Stimulated activated effector memory CD8-positive, alpha-beta T cell treated with anti-CD3 and anti-CD28 coated beads, Interleukin-12 subunit alpha, Interleukin-12 subunit beta, amount 100 ng/mL, for 72 hours (primary cell): ENCODE measurements around the gene RARS2.

Source experiments
- ATAC-seq: fragments of 150-1000 bp; cut with Tn5 transposase; 2 replicates; pipeline ENCODE4 v1.10.0; 2021
- DNase-seq, 2 donors: peaks; one replicate each; pipeline ENCODE4 v3.0.0; 2021 to 2022; ENCODE audit warnings: low spot score in 2 of 2
- H3K27ac Mint-ChIP-seq: one replicate; pipeline ENCODE4 v1.8.0; 2022; ENCODE audit warnings: mild to moderate bottlenecking, mixed read lengths
- H3K36me3 Mint-ChIP-seq: one replicate; pipeline ENCODE4 v1.8.0; 2022; ENCODE audit warnings: mild to moderate bottlenecking, mixed read lengths
- H3K4me1 Mint-ChIP-seq: one replicate; pipeline ENCODE4 v1.8.0; 2022; ENCODE audit warnings: mixed read lengths
- H3K4me3 Mint-ChIP-seq: one replicate; pipeline ENCODE4 v1.8.0; 2022; ENCODE audit warnings: mild to moderate bottlenecking, mixed read lengths
- H3K9me3 Mint-ChIP-seq: one replicate; pipeline ENCODE4 v1.8.0; 2022; ENCODE audit warnings: mixed read lengths

RARS2 gene

GRCh38 chr6:87544474-87544735 lies 45.4 kb downstream of the RARS2 start:
- ATAC-seq (no peak), DNase-seq (no peak)
- H3K4me1 Mint-ChIP-seq: no peaks in the 10 kb centered on the region
- H3K36me3 Mint-ChIP-seq: peaks cover 83% of the 10 kb centered on the region
- H3K4me3 Mint-ChIP-seq: no peak overlapping the region
- H3K27ac Mint-ChIP-seq: no peak overlapping the region
- H3K9me3 Mint-ChIP-seq: peaks cover under 1% of the 10 kb centered on the region

DNA sequence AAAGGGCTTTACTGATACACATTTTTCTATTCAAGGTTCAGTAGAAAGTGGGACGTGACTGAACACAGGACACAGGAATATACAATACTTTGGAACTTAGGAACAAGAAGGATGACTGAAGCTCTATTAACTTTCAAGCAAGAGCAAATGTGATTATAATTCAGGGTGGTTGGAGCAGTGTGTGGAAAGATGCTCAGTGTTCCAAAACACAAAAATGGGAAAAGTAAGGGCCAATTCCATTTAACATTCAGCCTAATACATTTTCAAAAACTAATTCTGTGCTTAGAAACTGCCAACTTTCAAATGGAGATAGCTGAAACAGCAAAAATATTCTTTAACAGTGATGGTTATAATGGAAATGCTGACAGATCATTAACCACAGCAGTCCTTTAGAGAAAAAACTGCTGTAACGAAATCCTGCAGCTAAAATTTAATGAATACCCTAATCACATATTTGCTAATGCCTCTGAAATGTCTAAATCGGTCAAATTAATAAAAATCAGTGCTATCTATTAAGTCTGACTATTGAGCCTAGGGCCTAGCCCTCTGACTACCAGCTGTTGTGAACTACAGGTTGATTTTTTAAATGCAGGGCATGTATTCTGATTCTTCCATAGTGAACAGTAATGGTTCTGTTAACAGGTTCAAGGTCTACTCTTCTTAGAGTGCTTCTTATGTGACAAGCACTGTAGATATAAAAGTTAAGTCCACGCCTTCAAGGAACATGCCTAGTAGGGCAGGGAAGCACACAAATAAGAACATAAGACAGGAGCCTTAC lies 45.9 kb downstream of the RARS2 start:
- peaks cover 3% of the 10 kb centered on the region for H3K9me3 Mint-ChIP-seq
- ATAC-seq (no peak), DNase-seq (no peak)
- H3K36me3 Mint-ChIP-seq: peaks cover 81% of the 10 kb centered on the region
- no peaks in the 10 kb centered on the region for H3K4me1 Mint-ChIP-seq
- no peak overlapping the region for H3K4me3 Mint-ChIP-seq
- H3K27ac Mint-ChIP-seq: no peak overlapping the region

GRCh38 chr6:87541744-87542143 lies 48.0 kb downstream of the RARS2 start:
- no peaks in the 10 kb centered on the region for H3K4me1 Mint-ChIP-seq
- H3K9me3 Mint-ChIP-seq: peaks cover 3% of the 10 kb centered on the region
- H3K36me3 Mint-ChIP-seq: peaks cover 77% of the 10 kb centered on the region
- no peak overlapping the region for H3K4me3 Mint-ChIP-seq
- DNase-seq: no peak
- ATAC-seq: no peak
- H3K27ac Mint-ChIP-seq: no peak overlapping the region

- H3K9me3 Mint-ChIP-seq: peaks cover 3% of the 10 kb centered on the region
- DNase-seq (no peak), ATAC-seq (no peak)
- peaks cover 75% of the 10 kb centered on the region for H3K36me3 Mint-ChIP-seq
- H3K4me1 Mint-ChIP-seq: no peaks in the 10 kb centered on the region
- H3K4me3 Mint-ChIP-seq: no peak overlapping the region
- H3K27ac Mint-ChIP-seq: no peak overlapping the region
Observed at GRCh38 chr6:87541041-87541440, 48.7 kb downstream of the RARS2 start.

GRCh38 chr6:87540539-87540938 lies 49.2 kb downstream of the RARS2 start:
- H3K9me3 Mint-ChIP-seq: peaks cover 3% of the 10 kb centered on the region
- peaks cover 70% of the 10 kb centered on the region for H3K36me3 Mint-ChIP-seq
- no peak overlapping the region for H3K4me3 Mint-ChIP-seq
- no peaks in the 10 kb centered on the region for H3K4me1 Mint-ChIP-seq
- no peak for DNase-seq
- no peak overlapping the region for H3K27ac Mint-ChIP-seq
- ATAC-seq: no peak

DNA sequence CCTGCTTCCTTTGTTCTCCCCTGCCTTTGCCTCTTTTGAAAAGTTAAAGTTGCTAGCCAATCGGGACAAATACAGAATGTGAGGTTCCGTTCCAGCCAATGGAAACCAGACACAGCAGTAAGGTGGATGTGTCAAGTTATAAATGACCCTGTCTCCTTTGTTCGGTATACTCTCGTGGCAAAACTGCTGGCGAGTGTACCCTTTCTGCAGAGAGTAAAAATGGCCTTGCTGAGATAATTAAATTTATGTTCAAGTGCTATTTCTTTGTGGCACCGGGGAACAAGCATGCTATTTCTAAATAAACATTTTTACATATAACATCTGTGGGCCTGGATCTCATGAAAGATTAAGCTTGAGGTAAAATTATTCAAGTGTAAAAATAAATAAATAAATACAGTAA lies 50.2 kb downstream of the RARS2 start:
- Mint-ChIP-seq H3K36me3 (peaks cover 64% of the 10 kb centered on the region), H3K27ac (no peak overlapping the region), H3K9me3 (peaks cover 3% of the 10 kb centered on the region), H3K4me3 (no peak overlapping the region), H3K4me1 (peaks cover 2% of the 10 kb centered on the region)
- ATAC-seq (no peak), DNase-seq (no peak)

DNA sequence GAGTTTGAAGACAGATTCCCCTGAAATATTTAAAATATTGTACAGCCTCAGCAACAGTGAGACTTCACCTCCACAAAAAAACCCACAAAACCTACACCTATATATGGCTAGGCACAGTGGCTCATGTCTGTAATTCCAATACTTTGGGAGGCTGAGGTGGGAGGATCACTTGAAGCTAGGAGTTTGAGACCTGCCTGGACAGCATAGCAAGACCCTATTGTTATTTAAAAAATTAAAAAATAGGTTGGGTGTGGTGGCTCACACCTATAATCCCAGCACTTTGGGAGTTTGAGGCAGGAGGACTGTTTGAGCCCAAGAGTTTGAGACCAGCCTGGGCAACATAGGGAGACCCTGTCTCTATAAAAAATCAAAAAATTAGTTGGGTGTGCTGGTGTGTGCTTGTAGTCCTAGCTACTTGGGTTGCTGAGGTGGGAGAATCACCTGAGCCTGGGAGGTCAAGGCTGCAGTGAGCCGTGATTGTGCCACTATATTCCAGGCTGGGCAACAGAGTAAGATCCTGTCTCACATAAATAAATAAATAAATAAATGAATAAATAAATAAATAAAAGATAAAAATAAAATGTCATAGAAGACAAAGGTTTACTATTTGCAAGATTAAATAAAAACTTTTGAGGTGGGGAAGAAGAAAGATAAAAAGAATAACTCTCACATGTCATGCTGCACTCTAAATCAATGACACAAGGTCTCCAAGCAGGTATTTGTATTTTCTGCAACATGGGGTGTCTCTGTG lies 51.1 kb downstream of the RARS2 start:
- no peak for DNase-seq
- no peak for ATAC-seq
- Mint-ChIP-seq H3K36me3 (peaks cover 56% of the 10 kb centered on the region), H3K4me3 (no peak overlapping the region), H3K9me3 (peaks cover 3% of the 10 kb centered on the region), H3K4me1 (peaks cover 6% of the 10 kb centered on the region), H3K27ac (no peak overlapping the region)

- Mint-ChIP-seq H3K36me3 (peaks cover 34% of the 10 kb centered on the region), H3K27ac (no peak overlapping the region), H3K4me1 (peaks cover 12% of the 10 kb centered on the region)
Observed at GRCh38 chr6:87534377-87535047, 55.3 kb downstream of the RARS2 start.

DNA sequence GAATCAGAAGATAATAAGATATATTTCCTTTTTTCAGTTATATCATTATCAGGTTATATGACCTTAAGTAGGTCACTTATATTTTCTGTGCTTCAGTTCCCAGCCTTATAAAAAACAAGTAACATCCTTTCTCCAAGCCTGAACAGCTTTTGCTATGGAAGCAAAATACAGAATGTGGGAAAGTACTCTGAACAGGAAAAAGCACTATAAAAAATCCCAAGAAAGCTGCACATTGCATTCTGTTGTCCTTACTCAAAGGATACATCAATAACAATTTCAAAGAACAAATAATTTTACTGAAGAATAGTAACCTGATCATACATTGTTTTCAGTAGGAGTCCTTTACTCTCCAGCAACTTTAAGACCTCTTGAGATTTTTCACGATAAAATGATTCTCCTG lies 60.6 kb downstream of the RARS2 start:
- ATAC-seq (no peak), DNase-seq (no peak)
- Mint-ChIP-seq H3K36me3 (peaks cover 71% of the 10 kb centered on the region), H3K4me3 (no peak overlapping the region), H3K27ac (peak overlapping the region; percentile 74), H3K9me3 (no peaks in the 10 kb centered on the region), H3K4me1 (peaks cover 16% of the 10 kb centered on the region)

More at GRCh38 chr6:87534377-87535047, 55.3 kb downstream of the RARS2 start:
- Mint-ChIP-seq H3K4me3 (no peak overlapping the region), H3K9me3 (peaks cover 3% of the 10 kb centered on the region)
- no peak for ATAC-seq
- DNase-seq: no peak

DNA sequence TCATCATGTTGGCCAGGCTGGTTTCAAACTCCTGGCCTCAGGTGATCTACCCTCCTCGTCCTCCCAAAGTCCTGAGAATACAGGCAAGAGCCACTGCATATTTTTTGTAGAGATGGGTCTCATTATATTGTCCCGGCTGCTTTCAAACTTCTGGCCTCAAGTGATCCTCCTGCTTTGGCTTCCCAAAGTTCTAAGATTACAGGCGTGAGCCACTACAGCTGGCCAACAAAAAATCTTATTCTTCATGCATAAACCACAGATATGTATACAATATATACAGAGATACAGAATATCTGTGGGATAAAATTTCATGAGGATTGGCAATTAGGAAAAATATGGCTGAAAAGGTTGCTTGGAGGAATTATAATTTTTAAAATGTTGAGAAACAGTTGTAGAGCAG lies 67.1 kb downstream of the RARS2 start:
- Mint-ChIP-seq H3K4me1 (peaks cover 6% of the 10 kb centered on the region), H3K4me3 (no peak overlapping the region), H3K27ac (no peak overlapping the region), H3K9me3 (no peaks in the 10 kb centered on the region), H3K36me3 (peaks cover 78% of the 10 kb centered on the region)
- DNase-seq (no peak), ATAC-seq (no peak)

GRCh38 chr6:87518453-87518852 lies 71.3 kb downstream of the RARS2 start:
- no peak overlapping the region for H3K4me3 Mint-ChIP-seq
- no peaks in the 10 kb centered on the region for H3K9me3 Mint-ChIP-seq
- H3K27ac Mint-ChIP-seq: no peak overlapping the region
- no peak for ATAC-seq
- DNase-seq: no peak
- H3K36me3 Mint-ChIP-seq: peaks cover 84% of the 10 kb centered on the region
- peaks cover 5% of the 10 kb centered on the region for H3K4me1 Mint-ChIP-seq

DNA sequence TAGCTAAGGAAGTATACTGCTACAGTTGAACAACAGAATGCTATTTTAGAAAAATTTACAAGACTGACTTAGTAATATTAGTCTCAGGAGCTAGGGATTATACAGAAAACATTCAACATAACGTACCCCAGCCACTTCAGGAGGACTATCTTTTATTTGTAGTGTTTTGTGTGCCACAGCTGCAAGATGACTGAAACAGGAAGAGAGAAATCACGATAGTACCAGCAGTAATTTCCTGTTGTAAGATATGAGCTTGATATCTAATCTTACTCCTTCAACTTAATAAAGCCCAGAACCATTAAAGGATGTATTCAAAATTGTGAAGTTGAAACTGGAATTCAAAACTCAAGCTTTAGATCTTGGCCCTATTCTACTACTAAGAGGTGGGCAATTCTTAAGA lies 75.0 kb downstream of the RARS2 start:
- Mint-ChIP-seq H3K4me3 (no peak overlapping the region), H3K36me3 (peaks cover 93% of the 10 kb centered on the region)
- no peak for ATAC-seq

DNA sequence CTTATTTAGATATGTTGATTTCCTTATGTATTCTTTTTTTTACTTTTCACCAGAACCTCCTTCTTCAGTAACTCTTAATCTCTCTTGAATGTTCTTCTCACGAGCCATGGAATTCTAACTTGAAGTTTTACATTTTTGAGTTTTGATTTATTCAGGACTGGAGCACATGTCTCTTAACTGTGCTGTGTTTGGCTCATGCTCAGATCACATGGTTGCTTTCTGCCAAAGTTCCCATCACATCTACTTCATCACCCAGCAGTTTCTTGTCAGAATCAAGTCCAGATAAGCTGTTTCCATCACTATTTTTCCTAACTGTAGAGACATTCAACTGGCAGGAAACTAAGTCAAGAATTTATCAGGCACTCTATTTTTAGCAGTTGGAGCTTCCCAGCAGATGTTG lies 85.3 kb downstream of the RARS2 start:
- DNase-seq: no peak
- no peaks in the 10 kb centered on the region for H3K9me3 Mint-ChIP-seq
- no peak overlapping the region for H3K4me3 Mint-ChIP-seq
- no peaks in the 10 kb centered on the region for H3K4me1 Mint-ChIP-seq
- peaks cover 38% of the 10 kb centered on the region for H3K36me3 Mint-ChIP-seq
- peak overlapping the region; percentile 24 for H3K27ac Mint-ChIP-seq
- no peak for ATAC-seq

More for the DNA sequence above, 75.0 kb downstream of the RARS2 start:
- peak overlapping the region; percentile 68 for H3K27ac Mint-ChIP-seq
- DNase-seq: no peak
- no peaks in the 10 kb centered on the region for H3K9me3 Mint-ChIP-seq
- H3K4me1 Mint-ChIP-seq: peaks cover 5% of the 10 kb centered on the region

- no peaks in the 10 kb centered on the region for H3K9me3 Mint-ChIP-seq
- peak overlapping the region; percentile 6 for H3K27ac Mint-ChIP-seq
- H3K36me3 Mint-ChIP-seq: peaks cover 38% of the 10 kb centered on the region
- DNase-seq (no peak), ATAC-seq (no peak)
- no peaks in the 10 kb centered on the region for H3K4me1 Mint-ChIP-seq
- no peak overlapping the region for H3K4me3 Mint-ChIP-seq
Observed at GRCh38 chr6:87501809-87502572, 87.8 kb downstream of the RARS2 start.

DNA sequence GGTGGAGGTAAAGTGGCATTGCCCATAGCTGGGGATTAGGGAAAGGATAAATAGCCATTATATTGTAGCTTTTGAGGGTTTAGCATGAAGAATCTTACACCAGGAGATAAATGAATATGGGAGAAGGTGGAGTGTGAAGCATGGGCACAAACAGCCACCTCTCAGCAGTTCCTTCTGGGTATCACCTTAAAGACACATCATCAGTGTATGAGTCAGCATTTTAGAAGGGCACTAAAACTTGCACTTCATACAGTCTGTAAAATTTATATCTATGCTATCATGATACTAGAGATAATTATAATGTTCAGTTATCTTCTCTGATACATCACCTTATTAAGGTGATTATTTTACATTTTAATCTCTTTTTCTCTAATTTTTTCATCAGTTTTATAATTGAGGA lies 91.7 kb downstream of the RARS2 start:
- peaks cover 21% of the 10 kb centered on the region for H3K36me3 Mint-ChIP-seq
- peak overlapping the region; percentile 52 for H3K27ac Mint-ChIP-seq
- DNase-seq: no peak
- no peak overlapping the region for H3K4me3 Mint-ChIP-seq
- ATAC-seq: no peak
- peaks cover 2% of the 10 kb centered on the region for H3K4me1 Mint-ChIP-seq
- H3K9me3 Mint-ChIP-seq: no peaks in the 10 kb centered on the region
